Activated T-cell treated with anti-CD3 and anti-CD28 coated beads, Interleukin-2, amount 50 U/mL, for 4 hours (primary cell): Measurements from ENCODE around the gene BRF1. TPM values are rescaled to one million over a fixed set of nuclear protein-coding genes. Genes with fewer than 3 reads are reported as not detected.

ENCODE experiments used
- ATAC-seq, 2 donors: fragments of 200-7000 bp; cut with Tn5 transposase; one replicate each; pipeline ENCODE4 v1.10.0; 2021
- DNase-seq: peaks from one replicate; pipeline ENCODE4 v3.0.0-alpha.2; 2020
- H3K27me3 Mint-ChIP-seq: one replicate; pipeline ENCODE4 v1.8.0; 2021; ENCODE audit warnings: low read depth, mixed read lengths
- H3K36me3 Mint-ChIP-seq: one replicate; pipeline ENCODE4 v1.8.0; 2022; ENCODE audit warnings: mixed read lengths; ENCODE audit not compliant: insufficient read depth
- H3K4me1 Mint-ChIP-seq: one replicate; pipeline ENCODE4 v1.8.0; 2021; ENCODE audit warnings: low read depth, mixed read lengths
- H3K4me3 Mint-ChIP-seq: one replicate; pipeline ENCODE4 v1.8.0; 2021; ENCODE audit warnings: mild to moderate bottlenecking, moderate library complexity, mixed read lengths
- H3K9me3 Mint-ChIP-seq: one replicate; pipeline ENCODE4 v1.8.0; 2021; ENCODE audit warnings: mixed read lengths
- total RNA-seq, 3 donors: library from RNA; stranded (reverse); gene quantifications; one replicate each; pipeline ENCODE4 v1.2.1, GENCODE V29; 2021

BRF1 gene
- total RNA-seq, 3 donors from 2014 or later, result 33.5 to 36.4 (median 35.4) TPM

DNA sequence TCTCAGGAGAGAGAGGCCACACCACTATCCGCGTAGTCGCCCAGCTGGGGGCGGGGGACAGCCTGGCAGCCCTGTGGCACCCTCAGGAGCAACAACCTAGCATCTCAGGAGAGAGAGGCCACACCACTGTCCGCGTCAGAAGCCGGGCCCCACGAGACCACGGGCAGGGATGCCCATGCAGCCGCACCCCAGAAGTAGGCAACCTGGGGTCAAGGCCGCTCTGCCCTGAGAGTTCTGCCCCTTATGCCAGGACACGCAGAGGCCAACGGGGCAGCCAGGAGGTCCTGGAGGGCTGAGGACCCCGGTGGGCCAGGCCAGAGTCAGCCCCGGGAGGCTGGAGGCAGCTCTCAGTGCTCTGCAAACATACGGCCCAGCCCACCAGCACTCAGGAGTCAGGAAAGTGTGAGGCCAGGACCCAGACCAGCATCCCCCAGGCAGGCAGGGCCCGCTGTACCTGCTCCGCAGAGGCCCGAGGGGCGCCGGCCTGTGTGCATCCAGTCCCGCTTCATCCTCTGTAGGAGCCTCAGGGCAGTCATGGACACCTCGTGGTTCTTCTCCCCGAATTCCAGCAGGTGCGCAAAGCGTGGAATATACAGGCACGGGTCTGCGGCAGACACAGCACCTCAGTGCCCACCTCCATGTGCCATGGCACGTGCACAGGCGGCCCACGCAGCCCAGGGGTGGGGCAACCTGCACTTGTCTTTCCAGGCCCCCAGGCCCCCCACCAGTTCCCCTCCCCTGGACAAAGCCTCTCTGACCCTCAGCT lies 59.8 kb downstream of the BRF1 start:
- H3K4me3 Mint-ChIP-seq, result no peak overlapping the region
- H3K9me3 Mint-ChIP-seq, result no peaks in the 10 kb centered on the region
- peaks cover 3% of the 10 kb centered on the region for H3K36me3 Mint-ChIP-seq
- no peak for ATAC-seq
- no peak for DNase-seq
- H3K4me1 Mint-ChIP-seq, result peaks cover 6% of the 10 kb centered on the region
- no peaks in the 10 kb centered on the region for H3K27me3 Mint-ChIP-seq

DNA sequence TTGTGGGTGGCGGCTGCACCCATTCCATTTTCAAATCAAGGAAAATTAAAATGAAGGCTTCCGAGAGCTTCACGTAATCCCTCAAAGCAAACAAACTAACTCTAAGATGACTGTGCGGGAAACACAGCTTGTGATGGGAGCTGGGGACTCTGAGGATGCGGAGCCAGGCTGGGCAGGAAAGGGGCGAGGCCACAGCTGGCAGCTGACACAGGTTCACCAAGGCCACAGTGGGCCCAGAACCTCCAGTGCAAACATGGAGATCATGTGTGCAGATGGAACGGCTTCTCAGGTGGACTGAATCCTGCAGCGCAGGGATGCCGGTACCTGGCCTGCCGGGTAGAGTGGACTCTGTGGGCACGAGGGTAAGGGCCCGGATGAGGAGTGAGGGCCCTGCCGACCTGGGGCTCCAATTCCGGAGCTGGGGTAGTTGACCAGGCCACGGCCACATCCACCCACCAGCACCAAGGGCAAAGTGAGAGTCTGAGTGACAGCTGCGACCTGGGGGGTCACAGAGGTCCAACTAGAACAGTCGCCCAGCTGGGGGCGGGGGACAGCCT lies 71.6 kb downstream of the BRF1 start:
- Mint-ChIP-seq H3K4me1 (no peaks in the 10 kb centered on the region), H3K27me3 (no peaks in the 10 kb centered on the region)
- no peak for ATAC-seq

DNA sequence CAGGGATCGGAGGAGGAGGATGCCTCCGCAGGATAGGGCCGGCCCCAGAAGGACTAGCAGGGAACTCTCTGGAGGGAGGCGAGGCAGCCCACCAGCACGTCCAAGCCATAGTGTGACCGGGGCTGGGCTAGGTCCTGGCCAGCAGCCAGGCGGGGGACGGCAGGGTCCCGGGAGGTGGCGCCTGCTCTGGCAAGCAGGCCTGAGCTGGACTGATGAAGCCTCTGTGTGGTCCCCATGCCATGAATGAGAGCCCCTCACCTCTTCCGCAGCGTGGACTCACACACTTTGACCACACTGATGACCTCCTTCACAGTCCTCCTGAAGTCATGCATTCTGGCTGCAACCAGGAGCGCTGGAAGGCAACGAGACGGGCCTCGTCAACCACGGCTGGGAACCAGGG lies 72.2 kb downstream of the BRF1 start:
- Mint-ChIP-seq H3K27me3 (no peaks in the 10 kb centered on the region), H3K4me1 (no peaks in the 10 kb centered on the region), H3K36me3 (peaks cover 6% of the 10 kb centered on the region), H3K9me3 (no peaks in the 10 kb centered on the region), H3K4me3 (no peak overlapping the region)
- ATAC-seq (no peak), DNase-seq (no peak)

More for the DNA sequence above, 71.6 kb downstream of the BRF1 start:
- no peak for DNase-seq
- Mint-ChIP-seq H3K36me3 (peaks cover 4% of the 10 kb centered on the region), H3K4me3 (no peak overlapping the region), H3K9me3 (no peaks in the 10 kb centered on the region)

GRCh38 chr14:105227346-105227745 lies 73.5 kb downstream of the BRF1 start:
- H3K9me3 Mint-ChIP-seq, result no peaks in the 10 kb centered on the region
- H3K4me3 Mint-ChIP-seq, result no peak overlapping the region
- DNase-seq (no peak), ATAC-seq (no peak)
- H3K36me3 Mint-ChIP-seq, result peaks cover 14% of the 10 kb centered on the region
- H3K27me3 Mint-ChIP-seq, result no peaks in the 10 kb centered on the region
- no peaks in the 10 kb centered on the region for H3K4me1 Mint-ChIP-seq

GRCh38 chr14:105226198-105226597 lies 74.6 kb downstream of the BRF1 start:
- no peaks in the 10 kb centered on the region for H3K4me1 Mint-ChIP-seq
- no peak overlapping the region for H3K4me3 Mint-ChIP-seq
- no peaks in the 10 kb centered on the region for H3K27me3 Mint-ChIP-seq
- H3K36me3 Mint-ChIP-seq, result peaks cover 21% of the 10 kb centered on the region
- DNase-seq (no peak), ATAC-seq (no peak)
- H3K9me3 Mint-ChIP-seq, result no peaks in the 10 kb centered on the region

GRCh38 chr14:105224845-105225570 lies 75.8 kb downstream of the BRF1 start:
- Mint-ChIP-seq H3K4me3 (no peak overlapping the region), H3K4me1 (no peaks in the 10 kb centered on the region), H3K36me3 (peaks cover 28% of the 10 kb centered on the region), H3K27me3 (no peaks in the 10 kb centered on the region), H3K9me3 (no peaks in the 10 kb centered on the region)
- ATAC-seq, result no peak
- DNase-seq, result no peak

GRCh38 chr14:105223770-105224544 lies 76.8 kb downstream of the BRF1 start:
- no peaks in the 10 kb centered on the region for H3K4me1 Mint-ChIP-seq
- ATAC-seq, result no peak
- H3K9me3 Mint-ChIP-seq, result no peaks in the 10 kb centered on the region
- peaks cover 34% of the 10 kb centered on the region for H3K36me3 Mint-ChIP-seq
- H3K4me3 Mint-ChIP-seq, result no peak overlapping the region
- DNase-seq, result no peak
- H3K27me3 Mint-ChIP-seq, result no peaks in the 10 kb centered on the region

- Mint-ChIP-seq H3K4me3 (no peak overlapping the region), H3K9me3 (no peaks in the 10 kb centered on the region), H3K27me3 (no peaks in the 10 kb centered on the region), H3K36me3 (peaks cover 37% of the 10 kb centered on the region), H3K4me1 (no peaks in the 10 kb centered on the region)
- ATAC-seq (no peak), DNase-seq (no peak)
Observed at GRCh38 chr14:105223260-105223659, 77.5 kb downstream of the BRF1 start.

GRCh38 chr14:105221598-105222178 lies 79.1 kb downstream of the BRF1 start:
- H3K9me3 Mint-ChIP-seq, result no peaks in the 10 kb centered on the region
- H3K4me1 Mint-ChIP-seq, result no peaks in the 10 kb centered on the region
- peaks cover 37% of the 10 kb centered on the region for H3K36me3 Mint-ChIP-seq
- DNase-seq (no peak), ATAC-seq (no peak)
- no peaks in the 10 kb centered on the region for H3K27me3 Mint-ChIP-seq
- no peak overlapping the region for H3K4me3 Mint-ChIP-seq

GRCh38 chr14:105220699-105221597 lies 79.9 kb downstream of the BRF1 start:
- Mint-ChIP-seq H3K4me3 (no peak overlapping the region), H3K4me1 (no peaks in the 10 kb centered on the region), H3K27me3 (no peaks in the 10 kb centered on the region), H3K36me3 (peaks cover 39% of the 10 kb centered on the region), H3K9me3 (no peaks in the 10 kb centered on the region)
- ATAC-seq, result no peak
- no peak for DNase-seq

GRCh38 chr14:105219753-105220152 lies 81.0 kb downstream of the BRF1 start:
- no peak for ATAC-seq

GRCh38 chr14:105219043-105219612 lies 81.7 kb downstream of the BRF1 start:
- H3K27me3 Mint-ChIP-seq, result no peaks in the 10 kb centered on the region
- DNase-seq (no peak), ATAC-seq (no peak)
- H3K9me3 Mint-ChIP-seq, result no peaks in the 10 kb centered on the region
- no peak overlapping the region for H3K4me3 Mint-ChIP-seq
- no peaks in the 10 kb centered on the region for H3K4me1 Mint-ChIP-seq
- peaks cover 41% of the 10 kb centered on the region for H3K36me3 Mint-ChIP-seq

More at GRCh38 chr14:105219753-105220152, 81.0 kb downstream of the BRF1 start:
- Mint-ChIP-seq H3K4me3 (no peak overlapping the region), H3K4me1 (no peaks in the 10 kb centered on the region), H3K27me3 (no peaks in the 10 kb centered on the region), H3K9me3 (no peaks in the 10 kb centered on the region), H3K36me3 (peaks cover 41% of the 10 kb centered on the region)
- no peak for DNase-seq

- Mint-ChIP-seq H3K36me3 (peaks cover 39% of the 10 kb centered on the region), H3K9me3 (no peaks in the 10 kb centered on the region), H3K4me3 (no peak overlapping the region), H3K4me1 (no peaks in the 10 kb centered on the region), H3K27me3 (no peaks in the 10 kb centered on the region)
- DNase-seq, result no peak
- ATAC-seq, result no peak
Observed at GRCh38 chr14:105218611-105219010, 82.2 kb downstream of the BRF1 start.
